ENCODE measurements around the gene UPK2.

DNA sequence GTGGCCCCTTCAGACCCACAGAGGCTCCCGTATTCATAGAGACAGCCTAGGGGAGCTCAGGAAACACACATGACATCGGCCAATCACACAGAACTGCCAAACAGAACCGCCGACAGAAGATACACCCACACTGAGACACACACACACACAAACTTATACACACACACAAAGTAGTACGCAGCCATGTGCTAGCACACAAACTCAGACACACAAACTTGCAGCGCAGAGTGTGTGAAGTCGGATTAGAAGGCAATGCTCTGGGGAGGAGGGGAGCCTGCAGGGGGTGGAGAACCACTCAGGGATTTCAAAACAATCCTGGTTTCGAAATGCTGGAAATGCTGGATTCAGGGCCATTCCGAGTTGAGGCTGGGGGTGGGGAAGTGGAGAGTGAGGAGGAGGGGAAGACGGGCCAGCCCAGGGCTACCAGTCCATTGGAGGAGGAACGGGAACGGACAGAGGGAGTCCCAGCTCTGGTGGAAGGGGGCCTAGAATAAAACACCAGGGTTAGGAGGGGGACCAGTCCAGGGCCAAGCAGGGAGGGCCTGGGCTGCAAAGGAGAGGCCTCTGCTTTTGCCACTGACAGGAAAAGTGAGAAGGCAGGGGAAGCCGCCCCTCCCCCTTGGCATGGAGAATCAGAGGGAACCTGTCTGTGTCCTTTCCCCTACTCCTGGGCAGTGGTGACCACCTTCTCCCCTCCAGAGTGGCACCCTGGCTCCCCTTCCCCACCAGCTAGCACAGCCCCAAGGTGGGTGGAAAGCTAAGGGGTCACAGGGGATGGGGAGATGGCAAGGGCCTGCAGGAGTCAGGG lies 34.8 kb upstream of the UPK2 start:
- TF ChIP-seq, protein P1, sequence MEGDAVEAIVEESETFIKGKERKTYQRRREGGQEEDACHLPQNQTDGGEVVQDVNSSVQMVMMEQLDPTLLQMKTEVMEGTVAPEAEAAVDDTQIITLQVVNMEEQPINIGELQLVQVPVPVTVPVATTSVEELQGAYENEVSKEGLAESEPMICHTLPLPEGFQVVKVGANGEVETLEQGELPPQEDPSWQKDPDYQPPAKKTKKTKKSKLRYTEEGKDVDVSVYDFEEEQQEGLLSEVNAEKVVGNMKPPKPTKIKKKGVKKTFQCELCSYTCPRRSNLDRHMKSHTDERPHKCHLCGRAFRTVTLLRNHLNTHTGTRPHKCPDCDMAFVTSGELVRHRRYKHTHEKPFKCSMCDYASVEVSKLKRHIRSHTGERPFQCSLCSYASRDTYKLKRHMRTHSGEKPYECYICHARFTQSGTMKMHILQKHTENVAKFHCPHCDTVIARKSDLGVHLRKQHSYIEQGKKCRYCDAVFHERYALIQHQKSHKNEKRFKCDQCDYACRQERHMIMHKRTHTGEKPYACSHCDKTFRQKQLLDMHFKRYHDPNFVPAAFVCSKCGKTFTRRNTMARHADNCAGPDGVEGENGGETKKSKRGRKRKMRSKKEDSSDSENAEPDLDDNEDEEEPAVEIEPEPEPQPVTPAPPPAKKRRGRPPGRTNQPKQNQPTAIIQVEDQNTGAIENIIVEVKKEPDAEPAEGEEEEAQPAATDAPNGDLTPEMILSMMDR (optimal IDR thresholded peaks at IDR 0.05 in 1 of 3, IDR thresholded peaks at IDR 0.05 in 1 of 3, conservative IDR thresholded peaks at IDR 0.05 in 1 of 3; ENCODE audit: extremely low read depth in 1 of 3, insufficient read depth in 2 of 3, low read length in 3 of 3), result no peak
- no peak for TF ChIP-seq EZH2 (IDR thresholded peaks at IDR 0.05; ENCODE audit: low read length)
